Middle frontal gyrus (tissue), 1 donor: ENCODE measurements around the gene ARL16.

Experiments used
- DNase-seq: peaks from one replicate; pipeline ENCODE4 v3.0.0-alpha.2; 2015; ENCODE audit warnings: low spot score; ENCODE audit errors: extremely low spot score

The ARL16 gene

GRCh38 chr17:81683584-81684441 lies at the start of gene ARL16, which contains the start of gene HGS:
ARL16 (minus strand) TSS chr17:81683797; CDS start chr17:81683753, 44 bp downstream.
HGS (plus strand) TSS chr17:81684011; CDS start chr17:81684067, 56 bp downstream.
- DNase-seq = peak; percentile 98

- no peak for DNase-seq
Observed at GRCh38 chr17:81727324-81728031, 43.9 kb upstream of the ARL16 start.

- DNase-seq = no peak
Observed at GRCh38 chr17:81726004-81726403, 42.4 kb upstream of the ARL16 start.

DNA sequence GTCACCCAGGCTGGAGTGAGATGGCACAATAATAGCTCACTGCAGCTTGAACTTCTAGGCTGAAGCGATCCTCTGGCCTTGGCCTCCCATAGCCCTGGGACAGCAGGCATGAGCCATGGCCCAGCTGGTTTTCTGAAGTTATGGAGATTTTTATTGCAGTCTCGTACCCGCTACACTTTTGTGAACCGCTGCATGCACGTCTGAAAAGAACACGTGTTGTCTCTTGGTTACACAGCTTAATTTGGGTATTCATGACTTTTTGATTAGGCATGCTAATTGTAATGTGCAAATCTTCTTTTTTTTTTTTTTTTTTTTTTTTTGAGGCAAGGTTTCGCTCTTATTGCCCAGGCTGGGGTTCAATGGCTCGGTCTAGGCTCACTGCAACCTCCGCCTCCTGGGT lies 41.8 kb upstream of the ARL16 start:
- no peak for DNase-seq

GRCh38 chr17:81723651-81724209 lies 40.1 kb upstream of the ARL16 start:
- DNase-seq = no peak

- DNase-seq = no peak
Observed at GRCh38 chr17:81722184-81723120, 38.9 kb upstream of the ARL16 start.

DNA sequence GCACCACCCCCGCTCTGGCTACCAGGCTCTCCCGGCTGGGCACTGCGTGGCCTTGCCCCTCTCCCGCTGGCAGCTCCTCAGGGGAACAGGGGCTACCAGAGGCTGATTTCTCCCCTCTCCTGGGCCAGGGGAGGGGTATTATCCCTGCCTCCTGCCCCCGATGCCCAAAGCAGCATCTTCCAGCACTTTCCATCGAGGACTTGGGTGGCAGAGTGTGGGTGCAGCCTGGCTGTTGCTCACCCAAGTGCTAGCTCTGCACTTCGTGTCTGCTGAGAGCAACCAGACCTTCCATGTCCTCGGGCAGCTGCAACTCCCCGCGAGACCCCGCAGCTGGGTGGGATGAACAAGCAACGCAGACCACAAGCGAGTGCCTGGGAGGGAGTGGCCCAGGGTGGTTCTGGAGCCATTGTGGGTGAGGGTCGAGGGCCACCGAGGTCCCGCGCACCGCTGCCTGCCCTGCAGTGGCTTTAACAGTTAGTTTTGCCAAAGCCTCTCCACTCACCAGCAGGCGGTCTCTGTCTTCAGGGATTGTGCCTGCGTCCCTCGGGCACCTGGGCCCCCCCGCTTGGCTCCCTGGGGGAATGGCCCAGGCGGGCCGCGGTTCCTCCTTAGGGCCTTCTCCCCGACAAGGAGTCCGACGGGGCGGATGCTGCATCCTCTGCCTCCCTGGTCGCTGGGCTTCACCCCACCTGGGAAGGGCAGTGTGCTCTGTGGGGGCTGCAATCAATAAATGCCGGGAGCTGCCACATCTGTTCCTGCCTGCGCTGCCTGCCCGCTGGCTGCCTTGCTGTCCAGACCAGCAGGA lies 36.9 kb upstream of the ARL16 start:
- no peak for DNase-seq

DNA sequence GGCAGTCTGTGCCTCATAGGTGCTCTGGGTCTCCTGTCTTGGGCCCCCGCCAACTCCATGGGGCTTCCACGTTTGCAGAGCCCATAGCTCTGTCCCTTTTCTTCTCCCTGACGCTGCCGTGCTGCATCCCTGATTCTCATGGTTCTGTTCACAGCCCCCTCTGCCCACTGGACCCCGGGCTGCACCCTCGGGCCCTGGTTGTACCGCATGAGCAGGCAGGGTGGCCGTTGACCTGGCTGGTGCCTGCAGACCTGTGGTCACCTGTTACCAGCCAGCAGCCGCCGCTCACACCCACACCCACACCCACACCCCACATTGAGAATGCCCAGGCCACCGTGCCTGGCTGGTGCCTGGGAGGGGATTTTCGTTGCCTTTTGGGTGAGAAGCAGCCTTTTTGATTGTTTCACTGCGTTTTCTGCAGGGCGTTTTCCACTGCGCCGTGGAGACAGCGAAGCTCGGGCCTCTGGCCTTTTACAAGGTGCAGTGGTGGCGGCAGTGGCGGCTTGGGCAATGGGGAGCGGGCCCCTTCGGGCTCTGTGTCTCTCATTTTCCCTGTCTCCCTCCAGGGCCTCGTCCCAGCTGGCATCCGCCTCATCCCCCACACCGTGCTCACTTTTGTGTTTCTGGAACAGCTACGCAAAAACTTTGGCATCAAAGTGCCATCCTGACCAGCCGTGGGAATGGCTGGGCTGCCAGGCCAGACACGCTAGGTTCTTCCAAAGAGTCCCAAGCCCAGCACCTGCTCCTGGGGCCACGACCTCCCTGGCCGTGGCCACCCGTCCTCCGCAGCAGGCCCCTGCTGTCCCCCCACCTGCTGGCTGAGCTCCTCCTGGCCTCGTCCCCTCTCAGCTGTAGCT lies 36.0 kb upstream of the ARL16 start:
- DNase-seq = no peak

GRCh38 chr17:81717766-81718089 lies 34.1 kb upstream of the ARL16 start:
- DNase-seq = no peak

DNA sequence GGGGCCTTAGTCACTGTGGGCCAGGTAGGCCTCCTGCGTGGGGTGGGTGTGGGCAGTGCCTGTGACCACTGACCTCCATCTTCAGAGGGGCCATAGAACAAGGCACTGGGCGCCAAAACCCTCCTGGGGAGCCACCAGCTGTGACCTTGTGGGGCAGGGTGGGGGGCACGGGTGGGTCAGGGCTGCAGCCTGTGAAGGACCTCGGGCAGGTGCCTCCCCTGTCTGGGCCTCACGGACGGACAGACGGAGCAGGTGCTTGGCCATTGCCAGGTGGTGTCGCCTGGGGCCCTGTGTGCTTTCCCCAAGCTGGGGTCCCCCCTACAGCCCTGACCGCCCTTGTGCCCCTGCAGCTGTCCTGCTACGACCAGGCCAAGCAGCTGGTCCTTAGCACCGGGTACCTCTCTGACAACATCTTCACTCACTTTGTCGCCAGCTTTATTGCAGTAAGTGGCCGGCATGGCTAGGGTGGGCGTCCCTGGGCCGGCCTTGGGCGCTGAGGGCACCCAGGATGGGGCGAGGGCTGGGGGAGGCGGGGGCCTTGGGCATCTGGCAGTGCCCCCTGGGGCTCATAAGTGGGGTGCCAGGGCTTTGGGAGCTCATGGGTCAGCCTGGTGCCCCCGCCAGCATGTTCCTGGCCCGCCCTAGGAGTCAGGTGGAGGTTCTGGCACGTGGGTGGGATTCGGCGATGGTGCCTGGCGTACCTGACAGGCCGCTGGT lies 33.6 kb upstream of the ARL16 start:
- DNase-seq = no peak

DNA sequence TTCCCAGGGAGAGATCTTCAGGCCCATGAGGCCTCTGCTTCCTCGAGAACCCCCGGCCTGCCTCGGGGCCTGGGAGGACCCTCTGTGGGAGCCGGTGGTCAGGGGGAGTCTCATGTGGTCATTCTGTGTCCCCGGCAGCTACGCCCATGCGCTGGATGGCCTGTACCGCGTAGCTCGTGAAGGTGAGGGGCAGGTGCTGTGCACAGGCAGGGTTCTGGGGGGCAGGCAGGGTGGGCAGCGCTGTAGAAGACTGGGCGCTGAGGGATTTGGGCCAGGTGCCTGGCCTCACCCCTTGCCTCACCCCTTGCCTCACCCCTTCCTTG lies 33.0 kb upstream of the ARL16 start:
- no peak for DNase-seq

GRCh38 chr17:81715872-81716673 lies 32.5 kb upstream of the ARL16 start:
- no peak for DNase-seq

DNA sequence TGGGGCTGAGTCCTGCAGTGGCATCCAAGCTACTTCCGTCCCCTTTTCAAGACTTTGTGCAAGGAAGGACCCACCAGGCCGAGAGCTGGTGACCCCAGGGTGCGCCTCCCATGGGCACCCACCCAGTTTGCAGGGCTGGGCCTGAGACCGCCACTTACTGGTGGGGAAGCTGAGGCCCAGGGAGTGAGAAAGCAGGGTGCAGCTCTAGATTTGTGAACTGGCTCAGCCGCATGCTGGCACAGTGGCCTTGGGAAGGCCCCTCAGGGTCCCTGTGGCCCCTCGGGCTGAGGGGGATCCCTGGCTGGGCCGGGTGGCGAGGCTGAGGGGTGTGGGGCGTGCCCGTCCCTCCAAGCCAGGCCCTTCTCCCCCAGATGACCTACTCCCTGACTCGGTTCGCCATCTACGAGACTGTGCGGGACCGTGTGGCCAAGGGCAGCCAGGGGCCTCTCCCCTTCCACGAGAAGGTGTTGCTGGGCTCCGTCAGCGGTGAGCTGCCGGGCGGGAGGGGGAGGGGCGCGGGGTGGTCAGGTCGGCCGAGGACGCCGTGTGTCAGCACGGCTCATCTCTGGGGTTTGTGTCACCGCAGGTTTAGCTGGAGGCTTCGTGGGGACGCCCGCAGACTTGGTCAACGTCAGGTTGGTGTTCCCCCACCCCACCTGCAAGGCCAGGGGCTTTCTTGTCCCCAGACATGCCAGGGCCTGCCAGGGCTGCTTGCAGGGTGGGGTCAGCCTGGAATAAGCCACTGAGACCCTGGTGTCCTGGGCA lies 31.7 kb upstream of the ARL16 start:
- no peak for DNase-seq

DNA sequence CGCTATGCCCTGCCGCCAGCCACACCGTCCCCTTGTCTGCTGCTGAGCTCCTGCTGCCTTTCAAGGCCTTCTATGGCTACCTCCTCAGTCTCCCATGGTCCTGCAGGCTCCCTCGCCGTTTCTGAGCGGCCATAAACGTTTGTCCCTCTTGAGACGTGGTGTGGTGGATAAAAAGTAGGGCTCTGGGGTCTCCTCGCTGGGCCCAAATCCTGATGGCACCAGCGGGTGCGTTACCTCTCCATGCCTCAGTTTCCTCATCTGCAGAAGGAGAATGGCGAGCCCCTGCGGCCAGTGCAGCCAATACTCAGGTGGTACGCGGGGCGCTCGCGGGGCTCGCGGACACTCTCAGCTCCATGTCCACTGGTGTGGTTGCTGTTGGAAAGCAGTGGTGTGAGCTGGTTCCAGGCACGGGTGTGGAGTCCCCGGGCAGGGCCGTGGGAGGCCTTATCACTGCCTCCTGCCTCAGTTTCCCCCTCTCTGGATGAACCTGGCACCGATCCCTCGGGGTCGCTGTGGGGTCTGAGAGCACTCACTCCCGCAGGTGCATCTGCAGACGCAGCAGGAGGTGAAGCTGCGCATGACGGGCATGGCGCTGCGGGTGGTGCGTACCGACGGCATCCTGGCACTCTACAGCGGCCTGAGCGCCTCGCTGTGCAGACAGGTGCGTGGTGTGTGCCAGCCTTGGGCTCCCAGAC lies 31.0 kb upstream of the ARL16 start:
- no peak for DNase-seq

GRCh38 chr17:81713556-81714411 lies 30.2 kb upstream of the ARL16 start:
- no peak for DNase-seq

GRCh38 chr17:81713004-81713555 lies 29.5 kb upstream of the ARL16 start:
- DNase-seq = no peak
